GM19240 (cell line): ENCODE results near the gene MRTFA.
"Not testable (repeated sequence)": the region's sequence is repeated elsewhere in the genome, so short reads cannot be mapped to it uniquely, and the experiment has no call there.

ENCODE experiments used
- DNase-seq: peaks from one replicate; pipeline ENCODE4 v3.0.0; 2011; ENCODE audit warnings: low spot score; ENCODE audit not compliant: insufficient read length

The MRTFA gene

GRCh38 chr22:40636380-40637182, at the start of gene MRTFA:
Gene MRTFA, minus strand, starts transcription at chr22:40636719.
- DNase-seq = peak; percentile 75

- DNase-seq = no peak
Measured at GRCh38 chr22:40685406-40685805, 48.9 kb upstream of the MRTFA start.

DNA sequence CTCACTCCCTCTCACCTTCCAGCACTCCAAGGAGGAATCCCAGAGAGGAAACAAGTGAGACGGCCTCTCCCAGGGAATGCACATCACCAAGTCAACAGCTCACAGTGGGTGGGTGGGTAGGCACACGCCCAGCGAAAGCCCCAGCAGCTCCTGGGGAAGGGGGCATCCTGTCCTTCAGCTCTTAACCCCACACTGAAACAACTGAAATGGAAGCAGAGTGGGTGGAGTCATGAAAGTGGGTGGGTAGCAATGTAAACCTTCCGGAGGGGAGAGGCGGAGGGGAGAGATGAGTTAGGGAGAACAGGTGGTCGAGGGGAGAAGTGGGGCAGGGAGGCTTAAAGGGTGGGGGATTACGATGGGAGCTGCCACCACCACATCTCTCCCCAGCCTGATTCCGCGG, 48.2 kb upstream of the MRTFA start:
- no peak for DNase-seq

DNA sequence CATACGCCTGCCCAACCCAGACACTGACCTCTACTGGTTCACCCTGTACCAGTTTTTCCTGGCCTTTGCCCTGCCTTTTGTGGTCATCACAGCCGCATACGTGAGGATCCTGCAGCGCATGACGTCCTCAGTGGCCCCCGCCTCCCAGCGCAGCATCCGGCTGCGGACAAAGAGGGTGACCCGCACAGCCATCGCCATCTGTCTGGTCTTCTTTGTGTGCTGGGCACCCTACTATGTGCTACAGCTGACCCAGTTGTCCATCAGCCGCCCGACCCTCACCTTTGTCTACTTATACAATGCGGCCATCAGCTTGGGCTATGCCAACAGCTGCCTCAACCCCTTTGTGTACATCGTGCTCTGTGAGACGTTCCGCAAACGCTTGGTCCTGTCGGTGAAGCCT, 44.9 kb upstream of the MRTFA start:
- no peak for DNase-seq

GRCh38 chr22:40680819-40681183, 44.3 kb upstream of the MRTFA start:
- DNase-seq = no peak

GRCh38 chr22:40679964-40680818, 43.7 kb upstream of the MRTFA start:
- DNase-seq = no peak

DNA sequence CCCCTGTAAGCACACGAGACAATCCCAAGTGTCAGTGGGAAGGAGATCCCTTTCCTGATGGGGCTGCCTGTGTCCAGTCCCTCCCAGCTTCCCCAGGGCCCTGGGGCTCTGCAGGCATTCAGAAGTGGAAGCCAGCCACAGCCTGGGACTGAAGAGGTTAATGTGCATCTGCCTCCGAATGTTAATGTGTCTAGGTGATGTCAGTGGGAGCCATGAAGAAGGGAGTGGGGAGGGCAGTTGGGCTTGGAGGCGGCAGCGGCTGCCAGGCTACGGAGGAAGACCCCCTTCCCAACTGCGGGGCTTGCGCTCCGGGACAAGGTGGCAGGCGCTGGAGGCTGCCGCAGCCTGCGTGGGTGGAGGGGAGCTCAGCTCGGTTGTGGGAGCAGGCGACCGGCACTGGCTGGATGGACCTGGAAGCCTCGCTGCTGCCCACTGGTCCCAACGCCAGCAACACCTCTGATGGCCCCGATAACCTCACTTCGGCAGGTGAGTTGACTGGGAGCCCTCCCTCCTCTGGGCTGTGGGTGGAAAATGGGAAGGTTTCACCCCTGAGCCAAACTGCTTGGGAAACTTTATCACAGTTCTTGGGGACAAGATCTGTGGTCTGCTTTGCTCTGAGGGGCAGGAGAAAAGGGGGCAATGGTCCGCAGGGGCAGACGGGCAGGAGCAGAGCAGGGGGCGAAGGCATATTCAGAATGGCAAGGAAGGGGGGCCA, 42.9 kb upstream of the MRTFA start, which contains the start of gene MCHR1:
Gene MCHR1, plus strand, starts transcription at position 236 of the 715 bp plus-strand sequence. Its CDS starts 169 bp downstream, at position 405.
- DNase-seq = no peak

GRCh38 chr22:40678493-40679248, 42.2 kb upstream of the MRTFA start:
- DNase-seq = no peak

DNA sequence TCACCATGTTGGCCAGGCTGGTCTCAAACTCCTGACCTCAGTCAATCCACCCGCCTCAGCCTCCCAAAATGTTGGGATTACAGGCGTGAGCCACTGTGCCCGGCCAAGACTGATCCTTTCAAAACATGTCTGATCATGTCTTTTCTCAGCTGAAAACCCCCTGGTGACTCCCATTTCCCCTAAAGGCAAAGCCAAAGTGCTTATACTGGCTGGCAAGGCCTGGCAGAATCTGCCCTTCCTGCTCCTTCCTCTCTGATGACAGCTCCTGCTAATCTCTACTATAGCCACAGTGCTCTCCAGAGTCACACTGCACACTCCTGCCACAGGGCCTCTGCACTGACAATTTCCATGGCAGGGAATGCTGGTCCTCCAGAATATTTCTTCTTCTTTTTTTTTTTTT, 40.1 kb upstream of the MRTFA start:
- DNase-seq = no peak

GRCh38 chr22:40676166-40676565, 39.6 kb upstream of the MRTFA start:
- DNase-seq = not testable (repeated sequence)

GRCh38 chr22:40674274-40674673, 37.8 kb upstream of the MRTFA start:
- no peak for DNase-seq

GRCh38 chr22:40673017-40673416, 36.5 kb upstream of the MRTFA start:
- no peak for DNase-seq

DNA sequence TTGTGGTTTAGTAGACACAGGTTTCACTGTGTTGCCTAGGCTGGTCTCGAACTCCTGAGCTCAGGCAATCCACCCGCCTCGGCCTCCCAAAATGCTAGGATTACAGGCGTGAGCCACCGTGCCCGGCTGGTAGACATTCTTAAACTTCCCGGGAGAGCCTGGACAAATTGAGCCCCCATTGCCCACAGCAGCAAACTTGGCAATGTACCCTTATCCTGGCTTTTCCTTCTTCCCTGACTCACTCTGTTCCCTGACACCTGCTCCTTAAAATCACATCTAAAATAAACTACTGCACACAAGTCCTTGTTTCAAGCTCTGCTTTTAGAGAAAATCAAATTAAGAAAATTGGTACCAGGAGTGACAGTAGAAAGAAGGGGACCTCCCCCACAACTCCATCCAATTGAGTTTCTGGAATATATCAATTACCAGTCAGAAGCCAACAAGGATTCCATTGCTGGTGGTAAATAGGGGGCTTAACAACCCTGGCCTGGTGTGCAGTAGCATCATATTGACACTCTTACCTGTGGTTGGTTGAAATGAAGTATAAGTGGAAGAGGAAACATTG, 35.4 kb upstream of the MRTFA start:
- no peak for DNase-seq

GRCh38 chr22:40671369-40671768, 34.9 kb upstream of the MRTFA start:
- no peak for DNase-seq

GRCh38 chr22:40670058-40670457, 33.5 kb upstream of the MRTFA start:
- DNase-seq = no peak

GRCh38 chr22:40668611-40669411, 32.3 kb upstream of the MRTFA start:
- no peak for DNase-seq

- no peak for DNase-seq
Measured at GRCh38 chr22:40666151-40666848, 29.8 kb upstream of the MRTFA start.

DNA sequence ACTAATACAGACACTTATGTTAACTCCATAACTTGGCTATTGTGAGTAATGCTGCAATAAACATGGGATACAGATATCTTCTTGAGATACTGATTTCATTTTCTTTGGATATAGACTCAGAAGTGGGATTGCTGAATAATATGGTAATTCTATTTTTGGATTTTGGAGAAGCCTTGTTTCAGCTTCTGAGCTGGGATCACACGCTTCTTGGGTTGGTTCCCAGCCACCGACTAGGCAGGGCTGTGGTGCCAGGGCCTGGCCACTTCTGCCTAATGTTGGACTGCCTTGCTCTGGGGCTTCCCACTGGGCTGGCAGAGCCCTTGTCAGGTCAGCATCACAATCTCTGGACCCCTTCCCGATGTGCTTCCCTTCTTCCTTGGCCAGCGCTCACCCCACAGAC, 28.8 kb upstream of the MRTFA start:
- DNase-seq = no peak

GRCh38 chr22:40661671-40662070, 25.2 kb upstream of the MRTFA start:
- DNase-seq = no peak
